Right renal cortex interstitium (tissue), 3 donors: ENCODE data around the gene CCDC80. TPM values are rescaled to one million over a fixed set of nuclear protein-coding genes. Genes with fewer than 3 reads are reported as not detected.

ENCODE experiments used
- DNase-seq, 3 donors: peaks; one replicate each; pipeline ENCODE4 v3.0.0-alpha.2; 2013; ENCODE audit warnings: low read depth in 3 of 3, low spot score in 2 of 3
- polyA plus RNA-seq, 3 donors: library from polyadenylated mRNA; unstranded; fragments of 120-200 nt; gene quantifications; one replicate each; pipeline ENCODE4 v1.2.1, GENCODE V29; 2013; ENCODE audit not compliant: insufficient read length in 3 of 3

The CCDC80 gene
- polyA plus RNA-seq, 3 donors: 89.1 to 129 (median 110) TPM

- peak in 1 of 3 donors; percentile 63 for DNase-seq
Observed at GRCh38 chr3:112635674-112636073, 5.3 kb downstream of the CCDC80 start.

GRCh38 chr3:112634786-112635541 is 6.0 kb downstream of the CCDC80 start:
- no peak for DNase-seq

- DNase-seq: peak in 1 of 3 donors; percentile 78
Observed at GRCh38 chr3:112633757-112634156, 7.2 kb downstream of the CCDC80 start.

- DNase-seq: no peak
Observed at GRCh38 chr3:112633191-112633590, 7.8 kb downstream of the CCDC80 start.

- DNase-seq: no peak
Observed at GRCh38 chr3:112632596-112632995, 8.3 kb downstream of the CCDC80 start.

- DNase-seq: no peak
Observed at GRCh38 chr3:112631257-112631656, 9.7 kb downstream of the CCDC80 start.

GRCh38 chr3:112629425-112629824 is 11.5 kb downstream of the CCDC80 start:
- no peak for DNase-seq

GRCh38 chr3:112627919-112628466 is 12.9 kb downstream of the CCDC80 start:
- no peak for DNase-seq

GRCh38 chr3:112627419-112627818 is 13.5 kb downstream of the CCDC80 start:
- no peak for DNase-seq

- no peak for DNase-seq
Observed at GRCh38 chr3:112623717-112624116, 17.2 kb downstream of the CCDC80 start.

GRCh38 chr3:112623213-112623612 is 17.7 kb downstream of the CCDC80 start:
- DNase-seq: no peak

- DNase-seq: no peak
Observed at GRCh38 chr3:112619295-112619694, 21.6 kb downstream of the CCDC80 start.

GRCh38 chr3:112617285-112617684 is 23.7 kb downstream of the CCDC80 start:
- DNase-seq: no peak

- DNase-seq: no peak
Observed at GRCh38 chr3:112615989-112616731, 24.8 kb downstream of the CCDC80 start.

- DNase-seq: no peak
Observed at GRCh38 chr3:112611752-112612515, 29.0 kb downstream of the CCDC80 start.

GRCh38 chr3:112610121-112610520 is 30.8 kb downstream of the CCDC80 start:
- no peak for DNase-seq

GRCh38 chr3:112607863-112608262 is 33.1 kb downstream of the CCDC80 start:
- no peak for DNase-seq

- DNase-seq: no peak
Observed at GRCh38 chr3:112606098-112606497, 34.8 kb downstream of the CCDC80 start.

GRCh38 chr3:112605285-112605684 is 35.7 kb downstream of the CCDC80 start:
- DNase-seq: no peak

- no peak for DNase-seq
Observed at GRCh38 chr3:112604536-112604935, 36.4 kb downstream of the CCDC80 start.

GRCh38 chr3:112602217-112602838 is 38.6 kb downstream of the CCDC80 start:
- DNase-seq: no peak
